Astrocyte (in vitro differentiated cells and primary cell): ENCODE results near the gene PLSCR2.
"Not testable (repeated sequence)": the region's sequence is repeated elsewhere in the genome, so short reads cannot be mapped to it uniquely, and the experiment has no call there.

ENCODE experiments used
- EZH2 ChIP-seq: IDR thresholded peaks from 2 replicates; pipeline ENCODE4 v1.6.1; 2012; ENCODE audit warnings: mild to moderate bottlenecking, low read length, inconsistent platforms; ENCODE audit not compliant: insufficient read depth
- TF ChIP-seq, protein P1 (sequence below): IDR thresholded peaks from 2 replicates; pipeline ENCODE4 v1.5.1; 2011; ENCODE audit warnings: low read depth, mild to moderate bottlenecking, inconsistent platforms, low read length, moderate library complexity; ENCODE audit not compliant: insufficient read depth

DNA sequence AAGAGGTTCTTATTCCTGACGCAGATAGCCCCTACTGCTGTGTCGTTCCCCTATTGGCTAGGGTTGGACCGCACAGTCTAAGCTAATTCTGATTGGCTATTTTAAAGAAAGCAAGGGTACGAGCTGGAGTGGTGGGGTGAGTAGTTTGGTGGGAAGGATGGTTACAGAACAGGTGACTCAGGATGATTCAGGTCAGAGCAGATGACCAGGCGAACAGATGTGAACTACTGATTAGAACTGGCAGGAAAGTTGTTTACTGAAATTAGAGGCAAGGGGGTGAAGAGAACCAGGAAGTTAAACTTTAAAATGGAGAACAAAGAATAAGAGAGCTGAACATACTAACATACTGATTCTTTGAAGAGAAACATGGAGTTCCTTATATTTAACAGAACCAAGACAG is 56.6 kb downstream of the PLSCR2 start:
- TF ChIP-seq, protein P1, sequence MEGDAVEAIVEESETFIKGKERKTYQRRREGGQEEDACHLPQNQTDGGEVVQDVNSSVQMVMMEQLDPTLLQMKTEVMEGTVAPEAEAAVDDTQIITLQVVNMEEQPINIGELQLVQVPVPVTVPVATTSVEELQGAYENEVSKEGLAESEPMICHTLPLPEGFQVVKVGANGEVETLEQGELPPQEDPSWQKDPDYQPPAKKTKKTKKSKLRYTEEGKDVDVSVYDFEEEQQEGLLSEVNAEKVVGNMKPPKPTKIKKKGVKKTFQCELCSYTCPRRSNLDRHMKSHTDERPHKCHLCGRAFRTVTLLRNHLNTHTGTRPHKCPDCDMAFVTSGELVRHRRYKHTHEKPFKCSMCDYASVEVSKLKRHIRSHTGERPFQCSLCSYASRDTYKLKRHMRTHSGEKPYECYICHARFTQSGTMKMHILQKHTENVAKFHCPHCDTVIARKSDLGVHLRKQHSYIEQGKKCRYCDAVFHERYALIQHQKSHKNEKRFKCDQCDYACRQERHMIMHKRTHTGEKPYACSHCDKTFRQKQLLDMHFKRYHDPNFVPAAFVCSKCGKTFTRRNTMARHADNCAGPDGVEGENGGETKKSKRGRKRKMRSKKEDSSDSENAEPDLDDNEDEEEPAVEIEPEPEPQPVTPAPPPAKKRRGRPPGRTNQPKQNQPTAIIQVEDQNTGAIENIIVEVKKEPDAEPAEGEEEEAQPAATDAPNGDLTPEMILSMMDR, result not testable (repeated sequence)
- not testable (repeated sequence) for TF ChIP-seq EZH2
